Measurements from ENCODE around the gene KIF3B. TPM values are rescaled to one million over a fixed set of nuclear protein-coding genes. Genes with fewer than 3 reads are reported as not detected.

Gene KIF3B
- total RNA-seq, 2 experiments from 2014 or later = 8.2 to 25.2 TPM

GRCh38 chr20:32356622-32357374, 79.3 kb downstream of the KIF3B start:
- Histone ChIP-seq H3K79me2 (ENCODE audit: insufficient read depth, low read depth, low read length) (peaks cover 40% of the 10 kb centered on the region), H3K9me2 (ENCODE audit: insufficient read depth, low read length) (no peaks in the 10 kb centered on the region), H3K27ac (ENCODE audit: low read depth, low read length, poor library complexity, severe bottlenecking) (peak overlapping the region; percentile 75), H3K36me3 (ENCODE audit: insufficient read depth, low read length) (peaks cover 24% of the 10 kb centered on the region), H3K4me1 (ENCODE audit: insufficient read depth, low read length, poor library complexity, severe bottlenecking) (peaks cover 61% of the 10 kb centered on the region), H2AFZ (ENCODE audit: low read length) (peak overlapping the region; percentile 43; the same call in 1 of the 2 replicates), H3K4me2 (ENCODE audit: low read length) (peak overlapping the region; percentile 77), H3K9me3 (ENCODE audit: low read length) (no peaks in the 10 kb centered on the region), H4K20me1 (ENCODE audit: insufficient read depth, low read length) (peaks cover 19% of the 10 kb centered on the region), H3K4me3 (ENCODE audit: low read depth, low read length, poor library complexity, severe bottlenecking) (peak overlapping the region; percentile 87)
- ChIA-PET CTCF (ENCODE audit: unreplicated experiment) (no interaction called here), POLR2A (interaction anchor here (0.6 to 1.8 kb wide), 5 partner anchors 11 to 151 kb away, joined by 3 to 6 read pairs (median 5); no protein-coding TSS in a partner anchor)
- no TSS peak for BruUV-seq (replicated peaks)
- DNase-seq (ENCODE audit: low spot score) = no peak
- TF ChIP-seq CTCF (conservative IDR thresholded peaks at IDR 0.05; ENCODE audit: low read length) = no peak
- TF ChIP-seq EZH2phosphoT487 (IDR thresholded peaks at IDR 0.05; ENCODE audit: borderline replicate concordance, low read depth, low read length) = no peak
- intact Hi-C loops (cut with micrococcal nuclease; ENCODE audit: unreplicated experiment) = no loop called here

- H2AFZ ChIP-seq (ENCODE audit: low read length) = peak overlapping the region; percentile 43; the same call in 1 of the 2 replicates
- POLR2A ChIA-PET = interaction anchor here (1.0 to 1.8 kb wide), 3 partner anchors 12 to 42 kb away, joined by 3 to 6 read pairs (median 3); no protein-coding TSS in a partner anchor
- CTCF ChIA-PET (ENCODE audit: unreplicated experiment) = interaction anchor here (0.6 kb wide), 2 partner anchors 65 to 1085 kb away, joined by 3 to 4 read pairs; no protein-coding TSS in a partner anchor
These were observed 80.0 kb downstream of the KIF3B start for GRCh38 chr20:32357375-32357868.

More at GRCh38 chr20:32357375-32357868, 80.0 kb downstream of the KIF3B start:
- Histone ChIP-seq H3K9me3 (ENCODE audit: low read length) (no peaks in the 10 kb centered on the region), H3K4me1 (ENCODE audit: insufficient read depth, low read length, poor library complexity, severe bottlenecking) (peaks cover 60% of the 10 kb centered on the region), H3K4me2 (ENCODE audit: low read length) (peak overlapping the region; percentile 77), H4K20me1 (ENCODE audit: insufficient read depth, low read length) (peaks cover 19% of the 10 kb centered on the region), H3K4me3 (ENCODE audit: low read depth, low read length, poor library complexity, severe bottlenecking) (peak overlapping the region; percentile 87), H3K79me2 (ENCODE audit: insufficient read depth, low read depth, low read length) (peaks cover 47% of the 10 kb centered on the region), H3K9me2 (ENCODE audit: insufficient read depth, low read length) (no peaks in the 10 kb centered on the region), H3K27ac (ENCODE audit: low read depth, low read length, poor library complexity, severe bottlenecking) (peak overlapping the region; percentile 75), H3K36me3 (ENCODE audit: insufficient read depth, low read length) (peaks cover 27% of the 10 kb centered on the region)
- TF ChIP-seq EZH2phosphoT487 (IDR thresholded peaks at IDR 0.05; ENCODE audit: borderline replicate concordance, low read depth, low read length) (no peak), CTCF (conservative IDR thresholded peaks at IDR 0.05; ENCODE audit: low read length) (no peak)
- intact Hi-C loops (cut with micrococcal nuclease; ENCODE audit: unreplicated experiment) = no loop called here
- BruUV-seq (replicated peaks) = TSS peak; percentile 93
- no peak for DNase-seq (ENCODE audit: low spot score)
